Esophagus muscularis mucosa (tissue), 4 donors: ENCODE data around the gene CSNK2A1. TPM values are rescaled to one million over a fixed set of nuclear protein-coding genes. Genes with fewer than 3 reads are reported as not detected.

Source experiments
- DNase-seq: peaks from one replicate; pipeline ENCODE4 v3.0.0-alpha.2; 2017; ENCODE audit errors: extremely low spot score
- H3K27ac ChIP-seq, 4 donors: fragments of 200-600 bp; sonication (generic); replicated peaks in 1 of 4; 1 replicate in 3 of 4; 2 replicates in 1 of 4; pipeline ENCODE4 v1.5.1; 2016 to 2019; ENCODE audit warnings: mild to moderate bottlenecking in 1 of 4
- H3K27me3 ChIP-seq, 4 donors: fragments of 200-600 bp; sonication (generic); one replicate each; pipeline versions ENCODE4 v1.5.1 to v1.6.0; 2016 to 2019
- H3K36me3 ChIP-seq, 4 donors: fragments of 200-600 bp; sonication (generic); one replicate each; pipeline ENCODE4 v1.5.1; 2016 to 2019
- H3K4me1 ChIP-seq, 4 donors: fragments of 200-600 bp; sonication (generic); one replicate each; pipeline ENCODE4 v1.5.1; 2016 to 2019
- H3K4me3 ChIP-seq, 4 donors: fragments of 200-600 bp; sonication (generic); 1 replicate in 2 of 4; 2 replicates in 2 of 4; pipeline ENCODE4 v1.5.1; 2016 to 2019; ENCODE audit warnings: mild to moderate bottlenecking in 4 of 4, moderate library complexity in 1 of 4
- H3K9me3 ChIP-seq, 4 donors: fragments of 200-600 bp; sonication (generic); 1 replicate in 3 of 4; 2 replicates in 1 of 4; pipeline ENCODE4 v1.5.1; 2016 to 2019
- EP300 ChIP-seq: sonication (generic); formaldehyde crosslinking; IDR thresholded peaks from one replicate; pipeline ENCODE4 v1.6.1; 2017; ENCODE audit warnings: antibody characterized with exemption
- POLR2A ChIP-seq: fragments of 450-650 bp; IDR thresholded peaks from one replicate; pipeline ENCODE4 v1.6.1; 2017; ENCODE audit warnings: antibody characterized with exemption, moderate library complexity, mild to moderate bottlenecking, low read depth
- POLR2AphosphoS5 ChIP-seq, 2 donors: sonication (generic); formaldehyde crosslinking; IDR thresholded peaks; one replicate each; pipeline ENCODE4 v1.6.1; 2017; ENCODE audit warnings: antibody characterized with exemption in 2 of 2
- WGBS: methylation state at CpG from one replicate; pipeline ENCODE4 v1.1.5; 2018; 5-methylcytosine and 5-hydroxymethylcytosine counted together
- intact Hi-C: fragments of 100-400 bp; cut with DNase I; formaldehyde crosslinking; loops from one replicate; pipeline ENCODE4 v1.15.1; 2023
- total RNA-seq, 4 donors: library from RNA; depleted of rRNA; stranded (reverse); fragments of >200 nt; gene quantifications; one replicate each; pipeline versions ENCODE4 v1.1.0 to v1.2.1, GENCODE V29; 2016
- TF ChIP-seq, protein P1 (sequence below), 3 experiments: fragments of 200-600 bp in 2 of 3; fragments of 450-650 bp in 1 of 3; sonication (generic) in 2 of 3; IDR thresholded peaks; one replicate each; pipeline ENCODE4 v1.5.1; 2017 to 2019; ENCODE audit warnings: antibody characterized with exemption in 3 of 3, mild to moderate bottlenecking in 2 of 3, moderate library complexity in 1 of 3

The CSNK2A1 gene
- total RNA-seq, 4 donors from 2014 or later = 41.5 to 69.5 (median 53.6) TPM

DNA sequence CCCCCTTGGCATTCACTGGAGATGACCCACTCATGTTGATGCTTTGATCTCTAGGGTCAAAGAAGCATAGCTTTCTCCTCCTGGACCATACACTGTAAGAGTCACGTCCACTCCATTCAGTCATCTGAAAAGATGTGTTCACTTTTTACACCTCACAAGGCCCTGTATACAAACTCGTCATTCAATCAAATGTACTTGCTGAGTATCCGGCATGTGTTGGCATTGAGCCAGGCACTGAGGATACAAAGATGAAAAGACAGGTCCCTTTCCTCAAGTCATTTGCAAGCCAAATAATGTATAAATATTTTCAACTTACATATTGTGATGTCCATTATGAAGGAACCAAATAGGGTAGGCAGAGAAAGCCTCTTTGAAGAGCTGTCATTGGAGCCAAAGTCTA, 32.6 kb upstream of the CSNK2A1 start:
- H3K4me1 ChIP-seq = peaks cover 20 to 51% (median 20%) of the 10 kb centered on the region in 4 donors
- WGBS = 55% methylated on average over 3 of the region's 3 CpGs

DNA sequence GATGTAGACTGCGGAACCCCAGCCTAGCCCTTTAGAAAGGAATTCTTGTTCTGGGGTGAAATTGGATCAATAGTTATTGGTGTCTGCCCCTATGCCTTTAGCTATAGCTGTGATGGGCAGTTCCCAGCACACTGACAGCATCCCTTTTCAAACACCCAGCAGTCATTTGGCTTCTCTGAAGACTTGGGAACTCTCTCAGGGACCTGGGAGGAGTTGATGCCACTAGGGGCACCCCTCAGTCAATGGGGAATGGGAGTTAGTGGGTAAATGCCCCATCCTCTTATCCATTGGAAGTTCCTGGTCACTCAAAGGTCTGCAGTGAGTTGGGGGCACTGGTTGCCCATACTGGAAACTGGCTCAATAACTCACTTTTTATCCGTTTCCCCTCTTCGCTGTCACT, 31.6 kb upstream of the CSNK2A1 start:
- WGBS = 87% methylated on average over 3 of the region's 3 CpGs

More for the DNA sequence above, 32.6 kb upstream of the CSNK2A1 start:
- peaks cover 0 to 49% (median 0%) of the 10 kb centered on the region in 4 donors for H3K27me3 ChIP-seq
- no peak overlapping the region for H3K27ac ChIP-seq
- TF ChIP-seq POLR2A (no peak), EP300 (no peak), POLR2AphosphoS5 (IDR thresholded peaks at IDR 0.05) (no peak)
- TF ChIP-seq, protein P1, sequence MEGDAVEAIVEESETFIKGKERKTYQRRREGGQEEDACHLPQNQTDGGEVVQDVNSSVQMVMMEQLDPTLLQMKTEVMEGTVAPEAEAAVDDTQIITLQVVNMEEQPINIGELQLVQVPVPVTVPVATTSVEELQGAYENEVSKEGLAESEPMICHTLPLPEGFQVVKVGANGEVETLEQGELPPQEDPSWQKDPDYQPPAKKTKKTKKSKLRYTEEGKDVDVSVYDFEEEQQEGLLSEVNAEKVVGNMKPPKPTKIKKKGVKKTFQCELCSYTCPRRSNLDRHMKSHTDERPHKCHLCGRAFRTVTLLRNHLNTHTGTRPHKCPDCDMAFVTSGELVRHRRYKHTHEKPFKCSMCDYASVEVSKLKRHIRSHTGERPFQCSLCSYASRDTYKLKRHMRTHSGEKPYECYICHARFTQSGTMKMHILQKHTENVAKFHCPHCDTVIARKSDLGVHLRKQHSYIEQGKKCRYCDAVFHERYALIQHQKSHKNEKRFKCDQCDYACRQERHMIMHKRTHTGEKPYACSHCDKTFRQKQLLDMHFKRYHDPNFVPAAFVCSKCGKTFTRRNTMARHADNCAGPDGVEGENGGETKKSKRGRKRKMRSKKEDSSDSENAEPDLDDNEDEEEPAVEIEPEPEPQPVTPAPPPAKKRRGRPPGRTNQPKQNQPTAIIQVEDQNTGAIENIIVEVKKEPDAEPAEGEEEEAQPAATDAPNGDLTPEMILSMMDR (IDR thresholded peaks at IDR 0.05) = no peak
- DNase-seq = no peak
- intact Hi-C loops = no loop called here
- H3K4me3 ChIP-seq = no peak overlapping the region
- no peaks in the 10 kb centered on the region for H3K36me3 ChIP-seq
- H3K9me3 ChIP-seq = no peaks in the 10 kb centered on the region

DNA sequence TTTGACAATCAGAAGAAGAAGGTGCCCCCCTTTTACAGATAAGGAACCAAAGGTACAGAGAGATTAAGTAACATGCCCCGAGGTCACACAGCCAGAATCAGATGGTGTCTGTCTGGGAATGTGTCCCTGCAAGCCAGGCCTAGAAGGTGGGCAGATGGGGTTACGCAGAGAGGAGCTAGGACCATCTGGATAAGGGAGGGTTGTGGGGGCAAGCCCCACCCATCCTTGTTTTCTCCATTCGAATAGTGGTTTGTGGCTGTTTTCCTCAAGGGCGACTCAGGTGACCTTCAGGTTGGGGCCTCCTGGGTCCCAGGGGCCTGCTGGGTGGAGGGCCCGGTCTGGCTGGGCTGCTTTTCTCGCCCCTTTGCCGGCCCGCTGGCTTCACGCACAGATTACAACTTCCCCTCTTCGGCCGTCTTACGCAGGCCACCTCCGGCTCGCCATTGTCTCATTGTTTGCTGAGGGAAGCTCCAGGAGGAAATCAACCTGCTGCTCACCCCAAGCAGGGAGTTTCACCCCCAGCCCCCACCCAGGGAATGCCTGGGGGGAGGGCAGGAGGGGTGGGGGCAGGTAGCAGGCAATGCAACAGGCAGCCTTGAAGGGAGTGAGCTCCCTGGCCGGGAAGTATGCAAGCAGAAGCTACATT, 30.8 kb upstream of the CSNK2A1 start:
- peaks cover 22 to 55% (median 23%) of the 10 kb centered on the region in 4 donors for H3K4me1 ChIP-seq
- no peak for DNase-seq
- H3K27ac ChIP-seq = peak overlapping the region in 2 of 4 donors; percentile 21 to 44
- H3K27me3 ChIP-seq = peaks cover 0 to 67% (median 0%) of the 10 kb centered on the region in 4 donors
- intact Hi-C loops = no loop called here
- TF ChIP-seq EP300 (no peak), POLR2AphosphoS5 (IDR thresholded peaks at IDR 0.05) (peak in 1 of 2 donors; percentile 37)
- H3K4me3 ChIP-seq = no peak overlapping the region
- no peaks in the 10 kb centered on the region for H3K36me3 ChIP-seq
- WGBS = 65% methylated on average over 15 of the region's 15 CpGs
- no peaks in the 10 kb centered on the region for H3K9me3 ChIP-seq

More for the DNA sequence above, 31.6 kb upstream of the CSNK2A1 start:
- no peak for DNase-seq
- Histone ChIP-seq H3K36me3 (no peaks in the 10 kb centered on the region), H3K27me3 (peaks cover 0 to 58% (median 0%) of the 10 kb centered on the region in 4 donors), H3K9me3 (no peaks in the 10 kb centered on the region), H3K4me3 (no peak overlapping the region), H3K27ac (no peak overlapping the region), H3K4me1 (peaks cover 22 to 55% (median 23%) of the 10 kb centered on the region in 4 donors)
- TF ChIP-seq POLR2AphosphoS5 (IDR thresholded peaks at IDR 0.05) (no peak), POLR2A (no peak), EP300 (no peak)
- TF ChIP-seq, protein P1 (IDR thresholded peaks at IDR 0.05) = no peak
- intact Hi-C loops = no loop called here

DNA sequence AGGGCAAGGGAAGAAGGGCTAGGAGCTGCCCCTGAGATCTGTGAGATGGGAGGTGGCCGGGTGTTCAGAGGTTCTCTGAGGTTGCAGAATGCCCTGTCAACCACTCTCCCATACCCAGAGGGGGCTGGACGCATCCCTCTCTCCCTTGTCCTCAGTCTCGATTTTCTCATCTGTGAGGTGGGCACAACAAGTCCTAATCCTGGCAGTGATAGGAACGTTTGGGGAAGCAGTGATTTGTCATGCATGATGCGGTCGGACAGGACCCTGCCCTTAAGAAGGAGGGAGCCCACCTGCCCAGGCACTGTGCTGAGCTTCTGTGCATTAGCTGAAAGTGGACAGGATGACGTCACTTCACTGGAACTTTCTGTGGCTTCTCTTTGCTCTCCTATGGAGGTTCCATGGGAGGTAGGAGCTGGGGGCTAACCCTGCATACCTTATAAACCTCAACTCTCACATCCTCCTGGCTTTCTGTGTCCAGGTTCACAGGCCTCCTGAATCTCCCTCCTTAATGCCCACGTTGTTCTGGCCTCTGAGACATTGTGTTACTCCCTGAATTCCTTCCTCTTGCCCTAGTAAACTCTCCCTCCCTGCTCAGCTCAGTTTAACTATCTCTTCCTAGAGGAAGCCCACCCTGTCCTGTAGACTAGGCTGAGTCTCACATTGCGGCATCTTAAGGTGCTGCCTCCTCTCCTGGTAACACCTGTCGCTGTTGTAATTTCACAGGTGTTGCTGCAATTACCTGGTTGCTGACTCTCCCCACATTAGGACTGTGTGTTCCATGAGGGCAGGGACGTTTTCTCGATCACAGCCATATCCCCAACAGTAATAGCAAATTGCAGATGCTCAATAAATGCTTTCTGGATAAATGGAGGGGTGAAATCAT, 30.1 kb upstream of the CSNK2A1 start:
- Histone ChIP-seq H3K27ac (peak overlapping the region in 2 of 4 donors; percentile 21 to 44), H3K4me1 (peaks cover 22 to 59% (median 23%) of the 10 kb centered on the region in 4 donors), H3K27me3 (peaks cover 0 to 73% (median 2%) of the 10 kb centered on the region in 4 donors), H3K9me3 (no peaks in the 10 kb centered on the region), H3K36me3 (no peaks in the 10 kb centered on the region), H3K4me3 (no peak overlapping the region)
- DNase-seq = no peak
- WGBS = 64% methylated on average over 12 of the region's 12 CpGs
- intact Hi-C loops = no loop called here
- no peak for TF ChIP-seq POLR2AphosphoS5 (IDR thresholded peaks at IDR 0.05)
- no peak for TF ChIP-seq POLR2A

DNA sequence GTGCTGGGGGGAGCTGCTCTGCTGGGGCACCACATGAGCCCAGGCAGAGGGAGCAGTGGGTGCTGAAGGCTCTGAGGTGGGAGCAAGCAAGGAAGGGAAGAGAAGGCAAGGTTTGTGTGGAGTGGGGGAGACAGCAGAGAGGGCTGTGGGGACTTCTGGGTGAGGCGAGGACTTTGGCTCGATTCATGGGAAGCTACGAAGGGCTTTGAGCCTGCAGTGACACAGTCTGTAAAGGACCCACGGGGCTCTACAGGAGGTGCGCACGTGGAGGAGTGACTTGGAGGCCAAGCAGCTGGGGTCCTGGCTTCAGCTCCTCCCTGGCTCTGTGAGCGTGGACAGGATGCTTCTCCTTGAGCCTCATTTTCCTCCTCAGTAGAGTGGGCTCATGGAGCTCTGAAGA, 29.1 kb upstream of the CSNK2A1 start:
- WGBS = 52% methylated on average over 6 of the region's 7 CpGs

More for the DNA sequence above, 29.1 kb upstream of the CSNK2A1 start:
- intact Hi-C loops = no loop called here
- DNase-seq = no peak
- Histone ChIP-seq H3K27ac (peak overlapping the region in 1 of 4 donors; percentile 23), H3K27me3 (peaks cover 0 to 82% (median 7%) of the 10 kb centered on the region in 4 donors), H3K9me3 (no peaks in the 10 kb centered on the region), H3K4me3 (no peak overlapping the region), H3K4me1 (peaks cover 22 to 68% (median 28%) of the 10 kb centered on the region in 4 donors), H3K36me3 (no peaks in the 10 kb centered on the region)
- TF ChIP-seq EP300 (no peak), POLR2A (no peak), POLR2AphosphoS5 (IDR thresholded peaks at IDR 0.05) (no peak)
- TF ChIP-seq, protein P1 (IDR thresholded peaks at IDR 0.05) = no peak
